ENCODE data around the gene AP5Z1. TPM values are rescaled to one million over a fixed set of nuclear protein-coding genes. Genes with fewer than 3 reads are reported as not detected.

Gene AP5Z1
- total RNA-seq, 2 experiments from 2014 or later: 15.3 to 18.1 TPM

DNA sequence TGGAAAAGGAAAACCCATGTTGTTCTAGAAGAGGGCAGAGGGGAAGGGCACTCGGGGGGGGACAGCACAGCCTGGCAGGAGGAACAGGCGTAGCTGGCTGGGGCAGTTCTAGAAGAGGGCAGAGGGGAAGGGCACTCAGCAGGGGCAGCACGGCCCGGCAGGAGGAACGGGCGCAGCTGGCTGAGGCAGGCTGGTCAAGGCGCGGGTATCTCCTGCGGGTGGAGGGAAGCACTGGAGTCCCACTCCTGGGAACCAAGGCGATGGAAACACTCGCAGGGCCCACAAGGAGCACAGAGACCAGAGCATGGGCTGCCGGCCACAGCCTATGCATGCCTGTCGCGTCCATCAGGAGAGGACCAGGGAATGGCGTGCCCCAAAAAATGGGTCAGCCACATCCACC, 49.7 kb downstream of the AP5Z1 start:
- CTCF ChIA-PET: interaction anchor here (1.0 kb wide), 1 partner anchor 10 kb away, joined by 3 read pairs; no protein-coding TSS in a partner anchor
- intact Hi-C loops (cut with micrococcal nuclease): no loop called here
- no peak for DNase-seq
- no peaks in the 10 kb centered on the region for H3K36me3 Mint-ChIP-seq (ENCODE audit: low read depth)
- H3K4me1 Mint-ChIP-seq (ENCODE audit: low read depth): peaks cover 2% of the 10 kb centered on the region
- H3K4me3 Mint-ChIP-seq: no peak overlapping the region
- H3K27ac Mint-ChIP-seq: no peak overlapping the region
- no peaks in the 10 kb centered on the region for H3K27me3 Mint-ChIP-seq (ENCODE audit: low read depth)
- H3K9me3 Mint-ChIP-seq: no peaks in the 10 kb centered on the region

DNA sequence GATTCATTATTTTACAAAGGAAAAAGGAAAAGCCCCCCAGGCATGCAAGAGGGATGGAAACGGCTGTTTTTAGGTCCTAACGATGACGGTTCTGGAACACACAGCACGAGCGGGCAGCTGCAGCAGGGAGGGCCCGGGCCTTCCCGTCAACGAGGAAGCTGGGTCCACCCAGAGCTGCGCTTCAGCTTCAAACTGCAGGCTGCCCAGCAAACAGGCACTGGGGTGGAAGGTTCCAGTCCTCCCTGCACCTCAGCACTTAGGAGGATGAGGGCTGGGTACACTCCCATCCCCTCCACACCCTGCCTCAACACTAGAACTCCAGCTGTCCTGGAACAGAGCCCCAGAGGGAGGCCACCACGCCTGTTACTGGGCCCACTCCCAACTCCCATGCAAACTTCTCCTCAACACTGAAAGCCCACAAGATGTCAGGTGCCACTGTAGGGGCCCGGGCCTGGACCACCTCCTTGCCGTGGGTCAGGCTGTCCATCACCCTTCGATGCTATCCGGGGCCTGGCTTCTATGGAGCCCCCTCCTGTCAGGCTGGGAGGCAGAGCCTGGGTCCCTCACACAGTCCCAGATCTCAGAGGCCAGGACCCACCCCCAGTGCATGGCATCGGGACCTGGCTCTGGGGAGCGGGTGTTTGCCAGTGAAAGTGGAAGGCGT, 53.4 kb downstream of the AP5Z1 start:
- Mint-ChIP-seq H3K27me3 (ENCODE audit: low read depth) (no peaks in the 10 kb centered on the region), H3K4me1 (ENCODE audit: low read depth) (peaks cover 2% of the 10 kb centered on the region), H3K4me3 (no peak overlapping the region), H3K27ac (no peak overlapping the region), H3K9me3 (no peaks in the 10 kb centered on the region), H3K36me3 (ENCODE audit: low read depth) (no peaks in the 10 kb centered on the region)
- intact Hi-C loops (cut with micrococcal nuclease): no loop called here
- CTCF ChIA-PET: interaction anchor here (0.7 kb wide), 1 partner anchor 252 kb away, joined by 3 read pairs; no protein-coding TSS in a partner anchor
- no peak for DNase-seq

DNA sequence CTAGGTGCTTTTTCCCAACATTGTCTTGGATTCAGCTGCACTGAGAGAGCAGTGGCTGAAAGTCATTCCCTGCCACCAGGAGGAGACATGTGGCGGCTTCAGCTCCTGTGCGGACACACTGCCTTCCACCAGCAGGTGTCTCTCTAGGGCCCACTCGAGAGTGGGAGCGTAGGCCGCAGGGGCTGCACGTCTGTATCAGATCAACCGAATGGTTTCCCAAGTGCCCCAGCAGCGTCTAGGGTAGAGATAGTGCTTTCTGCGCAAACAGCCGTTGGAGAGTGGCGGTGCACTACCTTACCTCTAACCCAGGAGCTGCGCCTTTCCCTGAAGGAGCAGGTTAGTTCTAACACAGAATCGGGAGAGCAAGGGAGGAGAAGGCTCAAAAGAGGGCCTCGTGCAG, 54.8 kb downstream of the AP5Z1 start:
- intact Hi-C loops (cut with micrococcal nuclease): loop anchor here (1.0 to 2.0 kb wide), 2 partner anchors 53 to 255 kb away; partner anchors contain the start of gene RADIL
- peak; percentile 74 for DNase-seq
- Mint-ChIP-seq H3K4me3 (no peak overlapping the region), H3K27ac (no peak overlapping the region), H3K4me1 (ENCODE audit: low read depth) (peaks cover 2% of the 10 kb centered on the region), H3K9me3 (no peaks in the 10 kb centered on the region), H3K27me3 (ENCODE audit: low read depth) (no peaks in the 10 kb centered on the region), H3K36me3 (ENCODE audit: low read depth) (no peaks in the 10 kb centered on the region)
- CTCF ChIA-PET: interaction anchor here (0.5 to 1.9 kb wide), 11 partner anchors 19 to 464 kb away, joined by 3 to 10 read pairs (median 4); partner anchors contain the start of gene RADIL

DNA sequence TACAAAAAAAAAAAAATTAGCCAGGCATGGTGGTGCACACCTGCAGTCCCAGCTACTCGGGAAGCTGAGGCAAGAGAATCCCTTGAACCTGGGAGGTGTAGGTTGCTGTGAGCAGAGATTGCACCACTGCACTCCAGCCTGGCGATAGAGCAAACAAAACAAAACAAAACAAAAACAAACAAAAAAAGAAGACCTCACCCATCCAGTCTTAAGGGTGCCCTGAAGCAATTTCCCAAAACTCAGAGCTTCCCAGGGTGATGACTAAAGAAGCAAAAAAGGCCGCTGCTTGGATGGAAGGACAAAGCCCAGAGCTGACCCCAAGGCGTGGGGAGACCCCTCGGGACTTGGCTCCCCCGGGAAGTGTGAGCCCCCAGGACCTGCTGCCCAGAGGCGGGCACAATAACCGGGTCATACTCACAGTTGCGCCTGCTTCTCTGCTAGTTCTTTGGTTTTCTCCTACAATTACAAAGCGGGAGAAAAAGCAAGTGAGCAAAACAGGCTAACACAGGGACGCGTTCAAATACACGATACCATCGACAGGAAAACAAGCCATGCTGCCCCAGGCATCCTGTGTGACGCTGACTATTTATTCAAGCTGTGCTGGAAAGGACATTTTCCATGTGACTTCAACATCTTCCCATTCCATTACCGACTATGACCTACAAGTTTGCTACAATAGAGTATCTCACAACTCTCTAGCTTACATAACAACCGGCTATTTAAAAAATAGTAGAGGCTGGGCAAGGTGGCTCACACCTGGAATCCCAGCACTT, 56.5 kb downstream of the AP5Z1 start:
- no peak overlapping the region for H3K27ac Mint-ChIP-seq
- intact Hi-C loops (cut with micrococcal nuclease): loop anchor here (2.0 kb wide), 1 partner anchor 253 kb away; no protein-coding TSS in a partner anchor
- CTCF ChIA-PET: interaction anchor here (0.6 to 1.1 kb wide), 6 partner anchors 33 to 1623 kb away, joined by 3 to 8 read pairs (median 4); no protein-coding TSS in a partner anchor
- H3K36me3 Mint-ChIP-seq (ENCODE audit: low read depth): no peaks in the 10 kb centered on the region
- no peak overlapping the region for H3K4me3 Mint-ChIP-seq
- H3K27me3 Mint-ChIP-seq (ENCODE audit: low read depth): no peaks in the 10 kb centered on the region
- DNase-seq: no peak
- H3K4me1 Mint-ChIP-seq (ENCODE audit: low read depth): peaks cover 2% of the 10 kb centered on the region
- no peaks in the 10 kb centered on the region for H3K9me3 Mint-ChIP-seq

DNA sequence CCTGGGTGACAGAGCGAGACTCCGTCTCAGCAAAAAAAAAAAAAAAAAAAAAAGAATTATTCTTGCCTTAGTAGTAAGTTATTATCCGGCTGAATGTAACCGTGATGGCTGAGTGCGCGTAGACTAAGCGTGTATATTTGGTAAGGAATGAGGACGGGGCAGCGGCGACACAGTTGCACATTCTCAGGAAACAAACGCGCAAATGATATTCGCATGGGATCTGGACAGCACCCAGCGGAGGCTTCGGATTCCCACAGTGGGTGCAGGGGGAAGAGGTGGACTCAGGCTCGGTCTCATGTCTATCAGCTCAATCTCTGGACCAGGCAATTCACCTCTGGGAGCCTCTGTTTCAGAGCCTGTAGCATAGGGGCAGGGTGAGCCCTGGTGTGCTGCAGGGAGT, 57.3 kb downstream of the AP5Z1 start:
- H3K4me1 Mint-ChIP-seq (ENCODE audit: low read depth): peaks cover 2% of the 10 kb centered on the region
- H3K36me3 Mint-ChIP-seq (ENCODE audit: low read depth): no peaks in the 10 kb centered on the region
- CTCF ChIA-PET: interaction anchor here (0.6 kb wide), 1 partner anchor 1624 kb away, joined by 3 read pairs; no protein-coding TSS in a partner anchor
- H3K27ac Mint-ChIP-seq: no peak overlapping the region
- H3K9me3 Mint-ChIP-seq: no peaks in the 10 kb centered on the region
- no peak overlapping the region for H3K4me3 Mint-ChIP-seq
- no peaks in the 10 kb centered on the region for H3K27me3 Mint-ChIP-seq (ENCODE audit: low read depth)
- intact Hi-C loops (cut with micrococcal nuclease): no loop called here
- no peak for DNase-seq

DNA sequence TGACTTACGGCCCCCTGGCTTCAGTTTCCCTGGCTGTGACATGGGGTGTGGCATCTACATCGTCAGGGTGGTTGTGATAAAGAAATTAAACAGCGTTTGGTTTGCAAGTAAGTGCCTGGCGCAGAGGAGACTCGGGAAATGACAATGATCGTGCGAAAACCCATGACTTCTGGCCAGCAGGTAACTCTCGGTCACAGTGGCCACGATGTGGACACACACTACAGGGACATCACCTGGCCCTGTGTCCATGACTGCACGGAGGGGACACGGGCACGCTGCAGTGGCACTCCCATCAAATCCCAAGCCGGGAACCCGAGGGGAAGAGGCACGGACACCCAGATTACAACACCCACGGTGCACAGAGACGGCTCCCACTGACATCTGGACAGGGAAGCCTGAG, 57.8 kb downstream of the AP5Z1 start:
- H3K4me1 Mint-ChIP-seq (ENCODE audit: low read depth): peaks cover 2% of the 10 kb centered on the region
- CTCF ChIA-PET: no interaction called here
- H3K4me3 Mint-ChIP-seq: no peak overlapping the region
- H3K9me3 Mint-ChIP-seq: no peaks in the 10 kb centered on the region
- DNase-seq: no peak
- no peaks in the 10 kb centered on the region for H3K36me3 Mint-ChIP-seq (ENCODE audit: low read depth)
- intact Hi-C loops (cut with micrococcal nuclease): no loop called here
- H3K27ac Mint-ChIP-seq: no peak overlapping the region
- H3K27me3 Mint-ChIP-seq (ENCODE audit: low read depth): no peaks in the 10 kb centered on the region

DNA sequence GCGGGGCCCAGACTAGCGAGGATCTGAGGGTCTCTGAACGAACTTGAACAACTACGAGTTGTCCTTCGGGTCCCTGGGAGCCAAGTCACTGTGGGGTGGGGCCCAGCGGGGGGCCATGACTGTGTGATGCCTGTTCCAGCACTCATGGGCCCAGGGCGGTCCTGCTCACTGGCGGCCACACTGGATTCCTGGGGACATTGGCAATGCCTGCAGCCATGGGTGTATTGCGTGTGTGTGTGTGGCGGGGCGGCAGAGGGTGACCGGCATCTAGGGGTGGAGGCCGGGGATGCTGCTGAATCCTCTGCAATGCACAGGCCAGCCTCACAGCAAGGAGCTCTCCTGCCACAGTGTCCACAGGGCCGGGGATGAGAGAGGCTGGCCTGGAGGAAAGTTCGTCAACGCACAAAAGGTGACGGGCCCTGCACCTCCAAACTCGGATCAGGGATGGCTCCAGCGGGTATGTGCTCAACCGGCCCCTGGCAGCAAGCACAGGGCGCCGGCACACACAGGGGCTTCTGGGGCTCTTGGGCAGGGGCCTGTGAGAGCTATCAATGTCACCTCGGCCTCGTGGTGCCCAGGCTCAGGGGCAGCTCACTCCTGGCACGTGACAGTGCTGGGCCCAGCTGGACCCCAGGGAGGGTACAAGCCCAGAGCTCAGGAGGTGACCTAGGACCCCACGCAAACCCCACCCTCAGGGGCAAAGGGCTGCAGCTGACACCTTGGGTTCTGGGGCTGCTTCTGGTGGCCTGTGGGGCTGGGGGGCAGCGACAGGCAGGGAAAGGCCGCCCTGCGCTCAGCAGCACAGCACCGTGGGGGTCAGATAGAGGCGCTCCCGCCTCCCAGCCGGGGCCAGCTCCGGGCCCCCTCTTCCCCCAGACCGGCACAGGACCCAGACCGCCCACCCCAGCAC, 58.5 kb downstream of the AP5Z1 start:
- CTCF ChIA-PET: no interaction called here
- no peak for DNase-seq
- intact Hi-C loops (cut with micrococcal nuclease): no loop called here

DNA sequence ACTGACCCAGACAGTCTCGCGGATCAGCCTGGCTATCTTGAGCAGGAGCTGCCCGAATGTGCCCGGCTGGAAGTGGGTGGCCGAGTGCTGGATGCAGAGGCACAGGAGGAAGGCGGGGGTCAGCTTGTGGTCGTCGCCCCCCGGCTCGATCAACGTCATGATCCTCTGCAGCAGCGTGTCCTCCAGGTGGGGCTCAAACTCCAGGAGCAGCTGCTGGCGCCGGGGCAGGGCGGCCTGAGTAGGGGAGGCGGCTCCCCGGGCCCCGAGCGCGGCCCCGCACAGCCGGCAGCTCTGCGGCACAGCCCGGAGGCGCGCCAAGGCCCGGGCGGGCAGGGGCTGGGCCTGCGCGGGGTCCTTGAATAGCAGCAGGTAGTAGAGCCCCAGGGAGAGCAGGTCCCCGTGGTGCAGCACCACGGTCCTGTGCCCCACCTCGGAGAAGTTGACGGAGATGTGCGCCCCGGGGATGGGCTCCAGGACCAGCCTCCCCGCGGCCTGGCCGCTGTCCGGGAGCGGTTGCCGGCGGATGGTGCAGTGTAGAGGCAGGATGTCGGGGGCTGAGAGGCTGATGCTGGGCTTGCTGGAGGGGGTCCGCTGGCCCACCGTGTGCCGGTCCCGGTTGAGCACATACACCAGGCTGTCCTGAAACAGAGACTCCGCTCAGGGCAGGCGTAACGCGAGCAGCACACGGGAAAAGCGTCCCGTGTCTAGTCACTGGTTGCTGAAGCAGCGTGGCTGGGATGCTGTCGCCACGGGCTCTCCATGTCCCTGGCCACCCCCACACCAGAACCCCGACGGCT, 59.4 kb downstream of the AP5Z1 start:
- H3K4me1 Mint-ChIP-seq (ENCODE audit: low read depth): peaks cover 2% of the 10 kb centered on the region
- intact Hi-C loops (cut with micrococcal nuclease): no loop called here

More for the DNA sequence above, 58.5 kb downstream of the AP5Z1 start:
- Mint-ChIP-seq H3K27ac (no peak overlapping the region), H3K36me3 (ENCODE audit: low read depth) (no peaks in the 10 kb centered on the region), H3K27me3 (ENCODE audit: low read depth) (no peaks in the 10 kb centered on the region), H3K9me3 (no peaks in the 10 kb centered on the region), H3K4me1 (ENCODE audit: low read depth) (peaks cover 2% of the 10 kb centered on the region), H3K4me3 (no peak overlapping the region)

DNA sequence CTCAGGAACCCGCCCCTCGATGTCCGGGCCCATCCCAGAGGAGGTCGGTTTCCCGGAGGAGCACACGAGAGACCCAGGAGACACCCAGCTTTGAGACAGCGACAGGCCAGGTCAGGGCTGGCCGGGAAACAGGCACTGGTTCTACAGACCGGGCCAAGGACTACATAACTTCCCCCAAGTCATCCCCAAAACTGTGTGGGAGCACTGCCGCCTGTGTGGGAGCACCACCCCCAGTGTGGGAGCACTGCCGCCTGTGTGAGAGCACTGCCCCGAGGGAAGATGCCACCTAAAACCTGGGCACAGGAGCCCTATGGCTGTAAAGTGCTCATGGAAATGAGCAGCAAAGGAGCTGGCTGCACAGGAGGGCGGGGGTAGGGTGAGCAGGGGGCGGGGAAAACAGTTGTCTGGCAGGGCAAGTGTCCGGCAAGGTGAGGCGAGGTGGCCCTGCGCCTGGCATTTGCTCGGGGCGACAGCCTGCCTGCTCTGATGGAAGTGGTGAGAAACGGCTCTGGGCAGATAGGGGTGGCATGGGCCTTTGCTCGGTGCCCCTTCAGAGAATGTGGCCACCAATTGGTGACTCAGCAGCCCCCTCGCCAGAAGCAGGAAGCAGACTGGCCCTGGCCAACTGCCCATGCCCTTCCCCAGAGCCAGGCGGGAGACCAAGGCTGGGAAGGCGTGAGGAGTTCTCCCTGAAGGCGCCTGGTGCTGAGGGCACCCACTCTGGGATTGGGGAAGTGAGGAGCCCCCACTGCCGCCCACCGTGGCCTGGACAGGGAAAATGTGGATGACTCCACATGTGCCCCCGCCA, 60.2 kb downstream of the AP5Z1 start:
- Mint-ChIP-seq H3K36me3 (ENCODE audit: low read depth) (no peaks in the 10 kb centered on the region), H3K9me3 (no peaks in the 10 kb centered on the region), H3K4me1 (ENCODE audit: low read depth) (no peaks in the 10 kb centered on the region), H3K27me3 (ENCODE audit: low read depth) (no peaks in the 10 kb centered on the region), H3K27ac (no peak overlapping the region), H3K4me3 (no peak overlapping the region)
- CTCF ChIA-PET: no interaction called here
- no peak for DNase-seq
- intact Hi-C loops (cut with micrococcal nuclease): no loop called here

More for the DNA sequence above, 59.4 kb downstream of the AP5Z1 start:
- H3K4me3 Mint-ChIP-seq: no peak overlapping the region
- no peak overlapping the region for H3K27ac Mint-ChIP-seq
- no peaks in the 10 kb centered on the region for H3K36me3 Mint-ChIP-seq (ENCODE audit: low read depth)
- no peaks in the 10 kb centered on the region for H3K27me3 Mint-ChIP-seq (ENCODE audit: low read depth)
- no peaks in the 10 kb centered on the region for H3K9me3 Mint-ChIP-seq
- CTCF ChIA-PET: no interaction called here
- no peak for DNase-seq

DNA sequence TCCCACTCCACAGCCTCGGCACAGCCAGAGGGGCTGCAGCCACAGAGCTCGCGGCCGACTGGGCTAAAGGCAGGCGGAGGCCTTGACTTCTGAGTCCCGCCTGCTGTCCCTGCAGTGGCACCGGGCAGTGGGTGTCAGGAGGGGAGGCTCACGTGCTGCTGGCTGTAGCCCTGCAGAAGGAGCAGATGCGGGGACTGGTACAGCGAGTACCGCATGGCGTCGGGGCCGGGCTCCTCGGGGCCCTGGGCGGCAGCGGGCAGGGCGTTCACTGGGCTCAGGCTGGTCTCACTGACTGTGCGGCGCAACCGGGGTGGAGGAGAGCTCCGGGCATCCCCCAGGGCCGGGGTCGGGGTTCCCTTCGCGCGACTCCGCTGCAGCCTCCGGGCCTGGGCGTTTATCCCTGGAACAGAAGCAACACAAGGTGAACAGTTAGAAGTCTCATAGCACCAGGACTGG, 60.8 kb downstream of the AP5Z1 start:
- no peak for DNase-seq
- H3K4me3 Mint-ChIP-seq: no peak overlapping the region
- no peaks in the 10 kb centered on the region for H3K9me3 Mint-ChIP-seq
- H3K36me3 Mint-ChIP-seq (ENCODE audit: low read depth): no peaks in the 10 kb centered on the region
- H3K27me3 Mint-ChIP-seq (ENCODE audit: low read depth): no peaks in the 10 kb centered on the region
- no peaks in the 10 kb centered on the region for H3K4me1 Mint-ChIP-seq (ENCODE audit: low read depth)
- CTCF ChIA-PET: no interaction called here
- intact Hi-C loops (cut with micrococcal nuclease): no loop called here
- H3K27ac Mint-ChIP-seq: no peak overlapping the region

Measured in activated naive CD4-positive, alpha-beta T cell treated with anti-CD3 and anti-CD28 coated beads for 36 hours (primary cell).